Measurements from ENCODE around the gene CHMP6.

The CHMP6 gene

DNA sequence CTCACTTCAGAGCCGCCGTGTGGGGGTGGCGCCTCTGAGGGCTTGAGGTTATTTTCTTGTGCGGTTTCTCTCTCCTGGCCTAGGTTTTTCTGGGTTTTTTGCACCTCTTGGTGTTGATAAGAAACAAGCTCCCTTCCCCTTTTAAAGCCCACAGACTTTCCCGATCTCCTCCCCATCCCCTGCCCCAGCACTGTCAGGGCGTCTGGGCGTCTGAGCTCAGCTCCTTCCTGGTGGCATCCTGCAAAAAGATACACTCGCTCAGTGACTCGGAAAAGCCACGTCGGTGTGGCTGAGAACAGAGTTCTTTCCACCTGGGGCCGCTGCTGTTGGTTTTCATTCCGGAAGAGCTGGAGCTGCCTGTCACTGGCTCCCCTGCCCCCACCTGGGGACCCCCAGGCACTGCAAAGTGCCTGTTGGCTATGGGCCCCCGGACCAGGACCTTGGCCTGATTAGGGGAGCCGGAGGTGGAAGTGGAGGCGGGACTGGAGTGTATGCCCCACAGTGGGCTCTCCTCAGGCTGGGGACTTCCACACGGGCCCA is 57.8 kb downstream of the CHMP6 start:
- no peak for DNase-seq (ENCODE audit: low spot score)
- in situ Hi-C loops (cut with MboI; ENCODE audit: low sequenced_read_pairs, unreplicated experiment), result no loop called here

More for the DNA sequence above, 57.8 kb downstream of the CHMP6 start:
- TF ChIP-seq, protein P1, sequence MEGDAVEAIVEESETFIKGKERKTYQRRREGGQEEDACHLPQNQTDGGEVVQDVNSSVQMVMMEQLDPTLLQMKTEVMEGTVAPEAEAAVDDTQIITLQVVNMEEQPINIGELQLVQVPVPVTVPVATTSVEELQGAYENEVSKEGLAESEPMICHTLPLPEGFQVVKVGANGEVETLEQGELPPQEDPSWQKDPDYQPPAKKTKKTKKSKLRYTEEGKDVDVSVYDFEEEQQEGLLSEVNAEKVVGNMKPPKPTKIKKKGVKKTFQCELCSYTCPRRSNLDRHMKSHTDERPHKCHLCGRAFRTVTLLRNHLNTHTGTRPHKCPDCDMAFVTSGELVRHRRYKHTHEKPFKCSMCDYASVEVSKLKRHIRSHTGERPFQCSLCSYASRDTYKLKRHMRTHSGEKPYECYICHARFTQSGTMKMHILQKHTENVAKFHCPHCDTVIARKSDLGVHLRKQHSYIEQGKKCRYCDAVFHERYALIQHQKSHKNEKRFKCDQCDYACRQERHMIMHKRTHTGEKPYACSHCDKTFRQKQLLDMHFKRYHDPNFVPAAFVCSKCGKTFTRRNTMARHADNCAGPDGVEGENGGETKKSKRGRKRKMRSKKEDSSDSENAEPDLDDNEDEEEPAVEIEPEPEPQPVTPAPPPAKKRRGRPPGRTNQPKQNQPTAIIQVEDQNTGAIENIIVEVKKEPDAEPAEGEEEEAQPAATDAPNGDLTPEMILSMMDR (IDR thresholded peaks at IDR 0.05; ENCODE audit: borderline replicate concordance, control extremely low read depth, extremely low read depth, insufficient read depth, missing control alignments), result no peak

Data from GM13976 (cell line).